GM23338 (cell line): Measurements from ENCODE around the gene MAN1C1.

Experiments
- CREB1 ChIP-seq: fragments of 250-450 bp; sonication (Bioruptor Pico); IDR thresholded peaks from 2 replicates; pipeline ENCODE4 v1.5.0; 2020; ENCODE audit warnings: low read depth, mild to moderate bottlenecking, moderate library complexity
- EZH2 ChIP-seq: fragments of 200-600 bp; sonication (generic); IDR thresholded peaks from one replicate; pipeline ENCODE4 v1.8.0; 2017; ENCODE audit warnings: antibody characterized with exemption, mild to moderate bottlenecking, low read depth; ENCODE audit not compliant: unreplicated experiment
- EZH2phosphoT487 ChIP-seq: fragments of 200-600 bp; sonication (generic); IDR thresholded peaks from one replicate; pipeline ENCODE4 v1.8.1; 2018; ENCODE audit warnings: antibody characterized with exemption; ENCODE audit not compliant: unreplicated experiment
- JUNB ChIP-seq: IDR thresholded peaks from one replicate; pipeline ENCODE4 v1.6.1; 2016; ENCODE audit warnings: antibody characterized with exemption; ENCODE audit not compliant: unreplicated experiment
- POLR2AphosphoS5 ChIP-seq: IDR thresholded peaks from 2 replicates; pipeline ENCODE4 v1.6.1; 2016; ENCODE audit warnings: antibody characterized with exemption, low read depth
- TF ChIP-seq, protein P1 (sequence below), 2 experiments: fragments of 200-600 bp in 1 of 2; sonication (generic) in 1 of 2; conservative IDR thresholded peaks; 2 replicates each; pipeline versions ENCODE4 v1.5.1 to v1.6.1; 2016 to 2017; ENCODE audit warnings: antibody characterized with exemption in 2 of 2, low read depth in 2 of 2, mild to moderate bottlenecking in 2 of 2, moderate library complexity in 1 of 2

DNA sequence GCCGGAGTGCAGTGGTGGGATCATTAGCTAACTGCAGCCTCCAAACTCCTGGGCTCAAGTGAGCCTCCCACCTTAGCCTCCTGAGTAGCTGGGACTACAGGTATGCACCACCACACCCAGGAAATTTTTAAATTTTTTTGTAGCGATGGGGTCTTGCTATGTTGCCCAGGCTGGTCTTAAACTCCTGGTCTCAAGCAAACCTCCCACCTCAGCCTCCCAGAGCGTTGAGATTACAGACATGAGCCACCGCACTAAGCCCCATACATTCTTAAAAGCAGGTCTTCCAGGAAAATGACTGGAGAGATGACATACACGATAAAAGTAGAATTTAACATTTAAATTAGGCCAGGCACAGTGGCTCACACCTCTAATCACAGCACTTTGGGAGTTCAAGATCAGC, 216.6 kb downstream of the MAN1C1 start:
- TF ChIP-seq, protein P1, sequence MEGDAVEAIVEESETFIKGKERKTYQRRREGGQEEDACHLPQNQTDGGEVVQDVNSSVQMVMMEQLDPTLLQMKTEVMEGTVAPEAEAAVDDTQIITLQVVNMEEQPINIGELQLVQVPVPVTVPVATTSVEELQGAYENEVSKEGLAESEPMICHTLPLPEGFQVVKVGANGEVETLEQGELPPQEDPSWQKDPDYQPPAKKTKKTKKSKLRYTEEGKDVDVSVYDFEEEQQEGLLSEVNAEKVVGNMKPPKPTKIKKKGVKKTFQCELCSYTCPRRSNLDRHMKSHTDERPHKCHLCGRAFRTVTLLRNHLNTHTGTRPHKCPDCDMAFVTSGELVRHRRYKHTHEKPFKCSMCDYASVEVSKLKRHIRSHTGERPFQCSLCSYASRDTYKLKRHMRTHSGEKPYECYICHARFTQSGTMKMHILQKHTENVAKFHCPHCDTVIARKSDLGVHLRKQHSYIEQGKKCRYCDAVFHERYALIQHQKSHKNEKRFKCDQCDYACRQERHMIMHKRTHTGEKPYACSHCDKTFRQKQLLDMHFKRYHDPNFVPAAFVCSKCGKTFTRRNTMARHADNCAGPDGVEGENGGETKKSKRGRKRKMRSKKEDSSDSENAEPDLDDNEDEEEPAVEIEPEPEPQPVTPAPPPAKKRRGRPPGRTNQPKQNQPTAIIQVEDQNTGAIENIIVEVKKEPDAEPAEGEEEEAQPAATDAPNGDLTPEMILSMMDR (conservative IDR thresholded peaks at IDR 0.05; ENCODE audit: low read depth in 2 of 2) = no peak
- TF ChIP-seq EZH2 = no peak
- TF ChIP-seq EZH2phosphoT487 = no peak
- no peak for TF ChIP-seq CREB1 (CRISPR knock-in tag)
- no peak for TF ChIP-seq JUNB
- TF ChIP-seq POLR2AphosphoS5 = no peak
